ENCODE data around the gene ZNF497.
"Not testable (repeated sequence)": the region's sequence is repeated elsewhere in the genome, so short reads cannot be mapped to it uniquely, and the experiment has no call there.

The ZNF497 gene

GRCh38 chr19:58366585-58367430 lies 4.3 kb upstream of the ZNF497 start:
- no peak for DNase-seq

- no peak for DNase-seq
Measured at GRCh38 chr19:58364146-58364545, 1.6 kb upstream of the ZNF497 start.

GRCh38 chr19:58361900-58362271 lies 665 bp downstream of the ZNF497 start:
- peak; percentile 41 to 43 for DNase-seq

- no peak for DNase-seq
Measured at GRCh38 chr19:58357481-58358145, 4.9 kb downstream of the ZNF497 start.

- DNase-seq, result no peak
Measured at GRCh38 chr19:58356766-58357480, 5.6 kb downstream of the ZNF497 start.

- DNase-seq, result no peak
Measured at GRCh38 chr19:58355908-58356765, 6.4 kb downstream of the ZNF497 start.

- no peak for DNase-seq
Measured at GRCh38 chr19:58355215-58355796, 7.2 kb downstream of the ZNF497 start.

GRCh38 chr19:58354478-58355030 lies 8.0 kb downstream of the ZNF497 start:
- DNase-seq, result no peak

GRCh38 chr19:58353717-58354477 lies 8.7 kb downstream of the ZNF497 start:
- DNase-seq, result no peak

- DNase-seq, result no peak
Measured at GRCh38 chr19:58352760-58353671, 9.5 kb downstream of the ZNF497 start, which contains the start of gene A1BG. Gene A1BG (minus strand): TSS chr19:58353492. CDS start chr19:58353437, 55 bp downstream.

GRCh38 chr19:58351990-58352755 lies 10.4 kb downstream of the ZNF497 start:
- no peak for DNase-seq

- no peak for DNase-seq
Measured at GRCh38 chr19:58351558-58351878, 11.0 kb downstream of the ZNF497 start.

GRCh38 chr19:58350871-58351557 lies 11.5 kb downstream of the ZNF497 start:
- DNase-seq, result no peak

GRCh38 chr19:58350001-58350861 lies 12.3 kb downstream of the ZNF497 start:
- no peak for DNase-seq

GRCh38 chr19:58349590-58349989 lies 13.0 kb downstream of the ZNF497 start:
- DNase-seq, result no peak

- DNase-seq, result not testable (repeated sequence)
Measured at GRCh38 chr19:58348080-58348479, 14.5 kb downstream of the ZNF497 start.

Measured in NCI-H2081 (cell line).